ENCODE data around the gene KCNIP4. TPM values are rescaled to one million over a fixed set of nuclear protein-coding genes. Genes with fewer than 3 reads are reported as not detected.

KCNIP4 gene
- total and polyA plus RNA-seq, 10 of the 15 experiments (the other 5 are each of a cell fraction or from before 2014, with no cell fraction given): 0.03 to 0.23 (median 0.13) TPM; not detected in 7

GRCh38 chr4:21307709-21308108 is 640.9 kb downstream of the KCNIP4 start:
- no peaks in the 10 kb centered on the region for H4K20me1 ChIP-seq (ENCODE audit: control insufficient read depth, insufficient read depth)
- ChIA-PET CTCF (no interaction called here), SMC1A (ENCODE audit: uncharacterized antibody, unreplicated experiment) (no interaction called here), POLR2A (no interaction called here), RAD21 (ENCODE audit: unreplicated experiment) (no interaction called here)
- ATAC-seq: no peak
- H3K4me2 ChIP-seq (ENCODE audit: control insufficient read depth, insufficient read depth): no peak overlapping the region
- no peak for FAIRE-seq
- no peak overlapping the region for H2AFZ ChIP-seq (ENCODE audit: control insufficient read depth, low read depth, low read length)
- no peaks in the 10 kb centered on the region for H3K79me2 ChIP-seq (ENCODE audit: control insufficient read depth, insufficient read depth, low read length)
- no peaks in the 10 kb centered on the region for H3K36me3 ChIP-seq (ENCODE audit: control insufficient read depth in 2 of 2, insufficient read depth in 2 of 2, low read length in 1 of 2)
- H3K4me1 ChIP-seq (ENCODE audit: control insufficient read depth, insufficient read depth, low read length): no peaks in the 10 kb centered on the region
- intact Hi-C loops (cut with micrococcal nuclease; ENCODE audit: unreplicated experiment): no loop called here
- no peak overlapping the region for H3K4me3 ChIP-seq
- WGBS (ENCODE audit: insufficient coverage, insufficient replicate concordance, low lambda C conversion rate, missing lambda C conversion rate): 0% methylated on average over 3 of the region's 3 CpGs
- no peaks in the 10 kb centered on the region for H3K9me3 ChIP-seq (replicated peaks; ENCODE audit: control insufficient read depth, insufficient read depth, low read length)
- in situ Hi-C loops (cut with MboI): no loop called here
- no peak overlapping the region for H3K9ac ChIP-seq (ENCODE audit: control insufficient read depth, insufficient read depth, low read length)
- BruUV-seq (replicated peaks): no TSS peak
- TF ChIP-seq SMARCA5 (IDR thresholded peaks at IDR 0.05): no peak
- TF ChIP-seq HDAC6 (IDR thresholded peaks at IDR 0.05; ENCODE audit: unreplicated experiment): no peak
- no peak for TF ChIP-seq MTA2 (IDR thresholded peaks at IDR 0.05; ENCODE audit: low read depth)
- no peak for TF ChIP-seq RAD21 (IDR thresholded peaks at IDR 0.05; ENCODE audit: insufficient read depth, low read depth, low read length)
- TF ChIP-seq BHLHE40 (IDR thresholded peaks at IDR 0.05; ENCODE audit: borderline replicate concordance in 1 of 2, low read depth in 2 of 2, low read length in 1 of 2): no peak
- TF ChIP-seq KAT2A (conservative IDR thresholded peaks at IDR 0.05; ENCODE audit: control insufficient read depth, low read depth, low read length): no peak
- no peak for TF ChIP-seq RELA (IDR thresholded peaks at IDR 0.05; ENCODE audit: borderline replicate concordance, partially characterized antibody)
- no peaks in the 10 kb centered on the region for H3K27me3 ChIP-seq (replicated peaks in 1 of 2; ENCODE audit: control insufficient read depth in 2 of 2, insufficient read depth in 2 of 2, low read length in 1 of 2)
- DNase-seq (ENCODE audit: low read depth, low spot score): no peak
- no peak overlapping the region for H3K27ac ChIP-seq (ENCODE audit: control insufficient read depth, insufficient read depth)

GRCh38 chr4:21304540-21304887 is 644.1 kb downstream of the KCNIP4 start:
- Histone ChIP-seq H3K9me3 (replicated peaks; ENCODE audit: control insufficient read depth, insufficient read depth, low read length) (no peaks in the 10 kb centered on the region), H3K4me1 (ENCODE audit: control insufficient read depth, insufficient read depth, low read length) (no peaks in the 10 kb centered on the region), H3K4me3 (no peak overlapping the region), H3K4me2 (ENCODE audit: control insufficient read depth, insufficient read depth) (no peak overlapping the region), H3K27me3 (replicated peaks in 1 of 2; ENCODE audit: control insufficient read depth in 2 of 2, insufficient read depth in 2 of 2, low read length in 1 of 2) (no peaks in the 10 kb centered on the region), H3K9ac (ENCODE audit: control insufficient read depth, insufficient read depth, low read length) (no peak overlapping the region), H2AFZ (ENCODE audit: control insufficient read depth, low read depth, low read length) (no peak overlapping the region), H4K20me1 (ENCODE audit: control insufficient read depth, insufficient read depth) (no peaks in the 10 kb centered on the region), H3K27ac (ENCODE audit: control insufficient read depth, insufficient read depth) (no peak overlapping the region), H3K79me2 (ENCODE audit: control insufficient read depth, insufficient read depth, low read length) (no peaks in the 10 kb centered on the region), H3K36me3 (ENCODE audit: control insufficient read depth in 2 of 2, insufficient read depth in 2 of 2, low read length in 1 of 2) (no peaks in the 10 kb centered on the region)
- ChIA-PET POLR2A (no interaction called here), RAD21 (ENCODE audit: unreplicated experiment) (no interaction called here), CTCF (no interaction called here), SMC1A (ENCODE audit: uncharacterized antibody, unreplicated experiment) (no interaction called here)
- FAIRE-seq: no peak
- ATAC-seq: no peak
- DNase-seq (ENCODE audit: low read depth, low spot score): no peak
- BruUV-seq (replicated peaks): no TSS peak
- in situ Hi-C loops (cut with MboI): no loop called here
- WGBS (ENCODE audit: insufficient coverage, insufficient replicate concordance, low lambda C conversion rate, missing lambda C conversion rate): 14% methylated on average over 4 of the region's 4 CpGs
- intact Hi-C loops (cut with micrococcal nuclease; ENCODE audit: unreplicated experiment): no loop called here
- TF ChIP-seq, protein P1, sequence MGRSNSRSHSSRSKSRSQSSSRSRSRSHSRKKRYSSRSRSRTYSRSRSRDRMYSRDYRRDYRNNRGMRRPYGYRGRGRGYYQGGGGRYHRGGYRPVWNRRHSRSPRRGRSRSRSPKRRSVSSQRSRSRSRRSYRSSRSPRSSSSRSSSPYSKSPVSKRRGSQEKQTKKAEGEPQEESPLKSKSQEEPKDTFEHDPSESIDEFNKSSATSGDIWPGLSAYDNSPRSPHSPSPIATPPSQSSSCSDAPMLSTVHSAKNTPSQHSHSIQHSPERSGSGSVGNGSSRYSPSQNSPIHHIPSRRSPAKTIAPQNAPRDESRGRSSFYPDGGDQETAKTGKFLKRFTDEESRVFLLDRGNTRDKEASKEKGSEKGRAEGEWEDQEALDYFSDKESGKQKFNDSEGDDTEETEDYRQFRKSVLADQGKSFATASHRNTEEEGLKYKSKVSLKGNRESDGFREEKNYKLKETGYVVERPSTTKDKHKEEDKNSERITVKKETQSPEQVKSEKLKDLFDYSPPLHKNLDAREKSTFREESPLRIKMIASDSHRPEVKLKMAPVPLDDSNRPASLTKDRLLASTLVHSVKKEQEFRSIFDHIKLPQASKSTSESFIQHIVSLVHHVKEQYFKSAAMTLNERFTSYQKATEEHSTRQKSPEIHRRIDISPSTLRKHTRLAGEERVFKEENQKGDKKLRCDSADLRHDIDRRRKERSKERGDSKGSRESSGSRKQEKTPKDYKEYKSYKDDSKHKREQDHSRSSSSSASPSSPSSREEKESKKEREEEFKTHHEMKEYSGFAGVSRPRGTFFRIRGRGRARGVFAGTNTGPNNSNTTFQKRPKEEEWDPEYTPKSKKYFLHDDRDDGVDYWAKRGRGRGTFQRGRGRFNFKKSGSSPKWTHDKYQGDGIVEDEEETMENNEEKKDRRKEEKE (IDR thresholded peaks at IDR 0.05): no peak
- TF ChIP-seq ZBED1 (IDR thresholded peaks at IDR 0.05; ENCODE audit: borderline replicate concordance): no peak
- TF ChIP-seq PAX5 (IDR thresholded peaks at IDR 0.05; ENCODE audit: borderline replicate concordance, low read depth, low read length): no peak
- TF ChIP-seq NR2C1 (IDR thresholded peaks at IDR 0.05): no peak
- TF ChIP-seq, protein P2, sequence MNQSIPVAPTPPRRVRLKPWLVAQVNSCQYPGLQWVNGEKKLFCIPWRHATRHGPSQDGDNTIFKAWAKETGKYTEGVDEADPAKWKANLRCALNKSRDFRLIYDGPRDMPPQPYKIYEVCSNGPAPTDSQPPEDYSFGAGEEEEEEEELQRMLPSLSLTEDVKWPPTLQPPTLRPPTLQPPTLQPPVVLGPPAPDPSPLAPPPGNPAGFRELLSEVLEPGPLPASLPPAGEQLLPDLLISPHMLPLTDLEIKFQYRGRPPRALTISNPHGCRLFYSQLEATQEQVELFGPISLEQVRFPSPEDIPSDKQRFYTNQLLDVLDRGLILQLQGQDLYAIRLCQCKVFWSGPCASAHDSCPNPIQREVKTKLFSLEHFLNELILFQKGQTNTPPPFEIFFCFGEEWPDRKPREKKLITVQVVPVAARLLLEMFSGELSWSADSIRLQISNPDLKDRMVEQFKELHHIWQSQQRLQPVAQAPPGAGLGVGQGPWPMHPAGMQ (IDR thresholded peaks at IDR 0.05; ENCODE audit: borderline replicate concordance): no peak
- no peak for TF ChIP-seq TCF7 (IDR thresholded peaks at IDR 0.05; ENCODE audit: borderline replicate concordance)
- no peak for TF ChIP-seq NR2C2 (IDR thresholded peaks at IDR 0.05; ENCODE audit: borderline replicate concordance, control insufficient read depth, insufficient read length, low read depth)
- no peak for TF ChIP-seq SMC3 (IDR thresholded peaks at IDR 0.05; ENCODE audit: borderline replicate concordance, low read length)
- no peak for TF ChIP-seq ZNF384 (IDR thresholded peaks at IDR 0.05; ENCODE audit: borderline replicate concordance, low read depth, low read length)
- no peak for TF ChIP-seq POLR2AphosphoS5 (IDR thresholded peaks at IDR 0.05; ENCODE audit: low read length)

All from GM12878 (cell line).